Adipose tissue (tissue), 3 donors: Measurements from ENCODE around the gene RFPL1. TPM values are rescaled to one million over a fixed set of nuclear protein-coding genes. Genes with fewer than 3 reads are reported as not detected.
"Not testable (repeated sequence)": the region's sequence is repeated elsewhere in the genome, so short reads cannot be mapped to it uniquely, and the experiment has no call there.

Source experiments
- H3K27ac ChIP-seq: one replicate; pipeline ENCODE4 v1.5.1; 2013; ENCODE audit warnings: low read depth, low read length
- WGBS, 3 donors: extraction: QIAGEN DNeasy Blood & Tissue Kit; methylation state at CpG; one replicate each; pipeline ENCODE4 v1.1.7; 2013; 5-methylcytosine and 5-hydroxymethylcytosine counted together
- polyA plus RNA-seq, 3 donors: library from polyadenylated mRNA; stranded (reverse); fragments of 200-250 nt; gene quantifications; one replicate each; pipeline ENCODE4 v1.2.3, GENCODE V29; 2013
- donor health status: healthy with polysubstance abuse.
- donor health status: Bipolar disorder and iron deficiency.
- donor health status: healthy.

The RFPL1 gene
- polyA plus RNA-seq = under 1 TPM in 1 of 3 donors, not detected in 2; 0.06 TPM

- H3K27ac ChIP-seq = not testable (repeated sequence)
- 92 to 95% (median 93%) methylated on average over 10 of the region's 10 CpGs for WGBS, 3 donors
Measured at GRCh38 chr22:29438283-29438682, at the start of gene RFPL1. Gene RFPL1, plus strand, starts transcription at chr22:29438583.

DNA sequence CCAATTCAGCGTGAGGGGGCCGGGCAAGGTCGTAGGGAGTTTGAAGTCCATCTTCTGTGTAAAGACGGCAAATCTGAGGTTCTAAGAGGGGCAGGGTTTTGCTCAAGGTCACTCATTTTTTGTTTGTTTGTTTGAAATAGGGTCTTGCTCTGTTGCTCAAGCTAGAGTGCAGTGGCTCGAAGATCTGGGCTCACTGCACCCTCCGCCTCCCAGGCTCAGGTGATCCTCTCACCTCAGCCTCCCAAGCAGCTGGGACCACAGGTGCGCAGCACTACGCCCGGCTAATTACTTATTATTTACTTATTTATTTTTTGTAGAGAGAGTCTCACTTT, 49.7 kb upstream of the RFPL1 start:
- no peak overlapping the region for H3K27ac ChIP-seq
- 8 to 20% (median 13%) methylated on average over 9 of the region's 9 CpGs for WGBS, 3 donors

DNA sequence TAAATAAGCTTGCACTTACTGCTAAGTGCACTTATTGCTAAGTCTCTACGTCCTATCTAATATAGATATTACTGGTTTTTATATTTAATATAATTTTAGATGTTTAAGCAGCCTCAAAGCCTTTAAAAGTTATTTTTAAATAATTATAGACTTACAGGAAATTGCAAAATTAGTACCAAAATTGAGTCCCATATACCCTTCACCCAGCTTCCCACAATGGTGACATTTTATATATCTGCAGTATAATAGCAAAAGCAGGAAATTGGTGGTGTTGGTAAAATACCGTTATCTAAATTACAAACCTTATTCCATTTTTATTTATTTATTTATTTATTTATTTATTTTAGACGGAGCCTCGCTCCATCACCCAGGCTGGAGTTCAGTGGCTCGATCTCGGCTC, 48.1 kb upstream of the RFPL1 start:
- WGBS, 3 donors = 89 to 94% (median 93%) methylated on average over 6 of the region's 6 CpGs
- H3K27ac ChIP-seq = no peak overlapping the region

DNA sequence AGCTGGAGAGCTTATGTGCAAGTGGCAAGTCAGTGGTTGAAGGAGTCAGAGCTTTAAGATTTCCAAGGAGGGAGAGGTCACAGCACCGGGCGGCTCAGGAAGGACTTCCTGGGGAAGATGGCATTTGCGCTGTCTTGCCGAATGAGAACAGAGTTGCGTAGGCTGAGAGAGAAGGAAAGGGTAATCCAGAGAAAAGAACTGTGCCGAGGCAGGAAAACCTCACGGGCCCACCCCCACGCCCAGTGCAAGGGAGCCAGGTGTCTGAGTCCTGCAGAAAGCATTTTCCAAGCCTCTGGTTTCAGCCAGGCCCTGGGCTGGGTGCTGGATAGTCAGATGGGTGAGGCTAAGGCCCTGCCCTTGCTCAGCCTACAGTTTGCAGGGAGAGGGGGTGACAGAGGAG, 46.8 kb upstream of the RFPL1 start:
- WGBS, 3 donors = 58 to 90% (median 67%) methylated on average over 8 of the region's 8 CpGs
- H3K27ac ChIP-seq = no peak overlapping the region

- H3K27ac ChIP-seq = no peak overlapping the region
- WGBS, 3 donors = 60 to 77% (median 64%) methylated on average over 2 of the region's 2 CpGs
Measured at GRCh38 chr22:29393019-29393608, 45.3 kb upstream of the RFPL1 start.

DNA sequence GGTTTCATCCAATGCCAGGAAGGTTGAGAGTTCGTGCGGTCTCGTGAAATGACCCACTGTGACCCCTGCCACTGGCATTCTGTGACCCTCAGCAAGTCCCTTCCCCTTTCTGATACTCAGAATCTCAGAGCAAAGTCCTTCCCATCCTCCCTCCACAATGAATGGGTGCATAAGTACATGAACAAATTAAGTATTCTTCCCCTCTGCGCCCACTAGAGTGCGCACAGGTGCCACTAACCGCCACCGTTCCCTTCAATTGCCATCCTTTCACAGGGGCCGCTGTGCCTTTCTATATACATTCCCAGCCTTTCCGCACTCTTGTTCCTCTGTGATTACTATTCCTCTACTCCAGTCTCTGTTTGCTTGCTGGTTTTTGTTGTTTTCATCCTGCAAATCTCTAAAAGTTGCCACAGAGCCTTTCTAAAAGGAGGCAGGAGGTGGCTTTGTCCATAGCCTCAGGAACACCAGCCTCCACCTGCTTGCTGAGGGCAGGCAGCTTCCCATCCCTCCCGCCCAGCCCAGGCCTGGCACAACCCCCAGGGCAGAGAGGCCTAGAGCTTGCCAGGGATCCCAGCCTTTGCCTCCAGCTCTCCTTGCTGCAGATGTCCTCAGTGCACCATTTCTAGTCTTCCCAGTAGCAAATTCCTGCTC, 43.3 kb upstream of the RFPL1 start:
- WGBS, 3 donors = 8 to 12% (median 8%) methylated on average over 10 of the region's 10 CpGs

DNA sequence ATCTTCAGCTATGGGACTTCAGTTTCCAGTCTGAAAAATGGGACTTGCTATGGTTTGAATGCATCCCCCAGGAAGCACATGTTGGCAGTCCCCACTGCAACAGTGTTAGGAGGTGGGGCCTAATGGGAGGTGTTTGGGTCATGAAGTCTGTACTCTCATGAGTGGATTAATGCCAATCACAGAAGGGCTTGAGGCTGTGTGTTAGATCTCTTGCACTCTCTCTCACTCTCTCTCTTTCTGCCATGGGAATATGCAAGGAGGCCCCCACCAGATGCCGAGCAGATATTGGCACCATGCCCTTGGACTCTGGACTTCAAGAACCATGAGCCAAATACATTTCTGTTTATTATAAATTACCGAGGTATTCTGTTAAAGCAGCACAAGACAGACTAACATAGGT, 42.3 kb upstream of the RFPL1 start:
- WGBS, 3 donors = 23 to 47% (median 44%) methylated on average over 2 of the region's 2 CpGs
- H3K27ac ChIP-seq = no peak overlapping the region

More for the DNA sequence above, 43.3 kb upstream of the RFPL1 start:
- H3K27ac ChIP-seq = no peak overlapping the region

- 81 to 86% (median 85%) methylated on average over 6 of the region's 6 CpGs for WGBS, 3 donors
- no peak overlapping the region for H3K27ac ChIP-seq
Measured at GRCh38 chr22:29397791-29398190, 40.6 kb upstream of the RFPL1 start.

- 89 to 98% (median 96%) methylated on average over 2 of the region's 2 CpGs for WGBS, 3 donors
- no peak overlapping the region for H3K27ac ChIP-seq
Measured at GRCh38 chr22:29400576-29400975, 37.8 kb upstream of the RFPL1 start.

DNA sequence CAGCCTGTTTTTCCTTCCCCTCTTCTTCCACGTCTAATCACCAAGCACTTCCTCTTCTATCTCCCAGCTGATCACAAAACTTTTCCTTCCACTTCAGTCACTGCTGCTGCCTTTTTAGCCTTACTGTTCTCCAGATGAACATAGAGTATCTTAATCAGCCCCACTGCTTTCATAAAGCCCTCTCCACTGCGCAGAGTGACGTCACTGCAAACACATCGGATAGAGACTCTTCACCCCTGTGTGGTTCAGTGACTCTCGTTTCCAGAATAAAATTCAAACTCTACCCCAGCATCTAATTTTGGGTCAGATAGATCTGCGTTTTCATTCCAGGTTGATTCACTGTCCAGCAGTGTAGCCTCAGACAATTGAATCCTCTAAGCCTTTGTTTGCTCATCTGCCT, 36.8 kb upstream of the RFPL1 start:
- 64 to 74% (median 68%) methylated on average over 6 of the region's 6 CpGs for WGBS, 3 donors
- H3K27ac ChIP-seq = not testable (repeated sequence)

- WGBS, 3 donors = 52 to 74% (median 62%) methylated on average over 6 of the region's 6 CpGs
- no peak overlapping the region for H3K27ac ChIP-seq
Measured at GRCh38 chr22:29408940-29409339, 29.4 kb upstream of the RFPL1 start.

GRCh38 chr22:29411569-29412211, 26.7 kb upstream of the RFPL1 start:
- not testable (repeated sequence) for H3K27ac ChIP-seq
- WGBS, 3 donors = 42 to 76% (median 55%) methylated on average over 4 of the region's 4 CpGs

DNA sequence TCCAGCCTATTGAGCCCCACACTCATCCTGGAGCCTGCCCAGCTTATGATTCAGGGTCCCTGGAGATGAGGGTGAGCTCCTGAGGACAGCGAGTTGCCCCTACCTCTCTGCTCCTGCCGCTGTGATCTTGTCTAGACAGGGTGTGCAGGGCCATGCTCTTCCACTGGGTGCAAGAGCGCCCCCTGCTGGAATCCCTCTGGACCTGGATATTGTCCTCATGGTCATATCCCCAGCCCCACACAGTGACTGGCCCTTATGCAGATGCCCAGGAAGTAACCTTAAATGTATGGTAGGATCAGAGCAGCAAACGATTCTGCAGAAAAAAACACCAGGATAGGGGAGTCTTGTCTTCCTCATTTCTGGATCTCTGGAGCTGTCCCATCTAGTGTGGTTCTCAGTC, 25.6 kb upstream of the RFPL1 start:
- WGBS, 3 donors = 4 to 47% (median 45%) methylated on average over 3 to 4 of the region's 4 CpGs
- H3K27ac ChIP-seq = not testable (repeated sequence)

DNA sequence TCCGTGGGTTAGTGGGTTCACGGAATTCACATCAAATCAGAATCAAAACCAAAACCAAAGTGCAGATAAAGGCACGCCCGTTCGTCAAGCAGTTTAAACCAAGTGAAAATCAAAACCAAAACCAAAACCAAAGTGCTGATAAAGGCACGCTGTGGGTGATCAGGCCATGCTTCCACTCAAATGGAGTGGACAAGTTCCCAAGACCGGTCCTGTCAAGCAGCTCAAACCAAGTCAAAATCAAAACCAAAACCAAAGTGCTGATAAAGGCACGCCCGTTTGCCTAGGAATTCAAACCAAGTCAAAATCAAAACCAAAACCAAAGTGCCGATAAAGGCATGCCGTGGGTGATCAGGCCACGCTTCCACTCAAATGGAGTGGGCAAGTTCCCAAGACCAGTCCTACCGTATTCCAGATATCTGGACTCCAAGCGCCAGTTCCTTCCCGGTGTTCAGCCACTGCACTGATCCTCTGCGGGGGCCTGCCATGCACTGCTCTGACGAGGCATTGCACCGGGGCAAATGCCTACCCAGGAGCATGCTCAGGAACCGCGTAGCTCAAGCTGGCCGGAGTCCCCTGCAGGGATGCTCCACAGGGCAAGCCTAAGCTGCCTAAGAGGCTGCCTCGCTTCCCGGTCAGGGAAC, 23.3 kb upstream of the RFPL1 start:
- 28 to 74% (median 41%) methylated on average over 23 of the region's 23 CpGs for WGBS, 3 donors

DNA sequence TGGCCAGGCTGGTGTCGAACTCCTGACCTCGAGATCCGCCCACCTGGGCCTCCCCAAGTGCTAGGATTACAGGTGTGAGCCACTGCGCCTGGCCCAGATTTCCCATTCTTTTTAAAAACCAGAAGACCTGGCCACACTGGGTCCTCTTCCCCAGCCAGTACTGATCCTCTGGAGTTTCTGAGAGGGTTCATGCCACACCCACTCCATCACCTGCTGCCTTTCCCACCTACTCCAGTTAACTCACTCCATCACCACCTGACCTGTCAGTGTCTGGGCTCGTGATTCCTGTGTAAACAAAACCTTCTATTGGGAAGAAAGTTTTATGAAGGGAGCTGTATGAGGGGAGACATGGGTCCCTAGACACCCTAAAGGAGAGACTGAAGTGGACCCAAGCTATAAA, 19.7 kb upstream of the RFPL1 start:
- 44 to 71% (median 68%) methylated on average over 5 of the region's 5 CpGs for WGBS, 3 donors
- H3K27ac ChIP-seq = not testable (repeated sequence)

More for the DNA sequence above, 23.3 kb upstream of the RFPL1 start:
- H3K27ac ChIP-seq = not testable (repeated sequence)

GRCh38 chr22:29426476-29426875, 11.9 kb upstream of the RFPL1 start:
- 89 to 96% (median 92%) methylated on average over 7 of the region's 7 CpGs for WGBS, 3 donors
- H3K27ac ChIP-seq = no peak overlapping the region

DNA sequence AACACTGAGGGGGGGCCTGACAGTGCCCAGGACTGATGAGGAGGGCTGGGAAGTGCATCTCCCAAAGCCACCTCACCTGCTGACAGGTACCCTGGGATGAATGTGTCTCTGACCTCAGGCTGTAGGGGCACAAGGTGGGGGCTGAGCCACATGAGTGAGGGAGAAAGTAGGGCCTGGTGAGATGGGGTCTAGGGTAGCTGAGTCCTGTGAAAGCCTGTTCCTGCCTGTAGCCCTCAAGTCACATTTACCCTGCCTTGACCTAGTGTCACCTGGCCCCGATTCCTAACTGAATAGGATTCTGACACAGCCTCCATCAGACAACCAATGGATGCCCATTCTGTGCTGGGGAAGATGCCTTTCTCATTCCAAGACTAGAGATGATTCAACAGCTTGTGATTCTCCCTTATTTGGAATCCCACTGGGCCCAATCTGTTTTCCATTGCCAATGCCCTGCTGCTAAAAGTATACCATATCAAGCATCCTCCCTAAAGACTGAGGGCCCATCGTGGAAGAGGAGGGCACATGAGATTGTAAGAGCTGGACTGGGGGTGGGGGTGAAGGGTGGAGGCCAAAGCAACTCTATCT, 11.1 kb upstream of the RFPL1 start:
- no peak overlapping the region for H3K27ac ChIP-seq
- 85 to 88% (median 87%) methylated on average over 2 of the region's 2 CpGs for WGBS, 3 donors

DNA sequence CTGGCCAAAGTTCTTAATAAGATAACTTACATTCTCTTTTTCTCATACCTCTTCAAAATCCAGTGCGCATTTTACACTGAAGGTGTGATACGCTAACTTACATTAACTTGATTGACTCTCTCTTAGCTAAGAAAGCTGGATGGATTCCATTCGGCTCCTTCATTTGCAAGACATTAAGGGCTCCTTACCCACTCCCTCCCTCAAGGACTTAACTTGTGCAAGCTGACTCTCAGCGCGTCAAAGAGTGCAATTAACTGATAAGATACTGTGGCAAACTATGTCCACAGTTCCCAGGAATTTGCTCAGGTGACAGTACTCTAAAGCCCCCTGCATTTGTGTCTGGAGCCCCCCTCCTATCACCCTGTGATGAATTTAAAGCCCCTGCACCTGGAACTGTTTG, 6.4 kb upstream of the RFPL1 start:
- H3K27ac ChIP-seq = no peak overlapping the region
- WGBS, 3 donors = 31 to 59% (median 58%) methylated on average over 5 of the region's 5 CpGs

DNA sequence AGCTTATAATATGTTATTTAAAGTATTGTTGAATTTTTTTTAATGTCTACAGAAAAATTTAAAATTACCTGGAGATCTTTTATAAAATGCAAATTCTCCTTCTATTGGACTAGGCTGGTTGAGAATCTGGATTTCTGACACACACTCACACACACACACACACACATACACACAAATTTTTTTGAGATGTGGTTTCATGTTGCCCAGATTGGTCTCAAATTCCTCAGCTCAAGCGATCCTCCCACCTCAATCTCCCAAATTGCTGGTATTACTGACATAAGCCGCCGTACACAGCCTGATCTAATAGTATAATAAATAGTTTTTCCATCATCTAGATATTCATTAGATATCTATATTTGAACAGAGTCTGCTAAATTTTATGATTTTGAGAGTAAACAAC, 4.5 kb upstream of the RFPL1 start:
- WGBS, 3 donors = 84 to 94% (median 90%) methylated on average over 3 of the region's 3 CpGs
- no peak overlapping the region for H3K27ac ChIP-seq
